Chondrocyte (in vitro differentiated cells): ENCODE data around the gene TWIST1. TPM values are rescaled to one million over a fixed set of nuclear protein-coding genes. Genes with fewer than 3 reads are reported as not detected.
A peak's percentile ranks its signal among the peaks of the same experiment; 100 is the strongest.

ENCODE experiments used
- DNase-seq: peaks from one replicate; pipeline ENCODE4 v3.0.0; 2021; ENCODE audit warnings: mixed read lengths, low spot score
- H3K27ac Mint-ChIP-seq: one replicate; pipeline ENCODE4 v1.8.0; 2021; ENCODE audit warnings: mild to moderate bottlenecking, moderate library complexity, mixed read lengths; ENCODE audit not compliant: unreplicated experiment
- H3K27me3 Mint-ChIP-seq: 2 replicates; pipeline ENCODE4 v1.8.0; 2021; ENCODE audit warnings: low read depth, mixed read lengths
- H3K36me3 Mint-ChIP-seq: 2 replicates; pipeline ENCODE4 v1.8.0; 2021; ENCODE audit warnings: low read depth, mixed read lengths
- H3K4me1 Mint-ChIP-seq: 2 replicates; pipeline ENCODE4 v1.8.0; 2021; ENCODE audit warnings: low read depth, mild to moderate bottlenecking, mixed read lengths
- H3K4me3 Mint-ChIP-seq: one replicate; pipeline ENCODE4 v1.8.0; 2021; ENCODE audit warnings: mild to moderate bottlenecking, moderate library complexity, mixed read lengths; ENCODE audit not compliant: unreplicated experiment
- H3K9me3 Mint-ChIP-seq: 2 replicates; pipeline ENCODE4 v1.8.0; 2021; ENCODE audit warnings: low read depth, mixed read lengths
- CTCF ChIP-seq: fragments of 200-600 bp; sonication (generic); IDR thresholded peaks from 2 replicates; pipeline ENCODE4 v1.5.0; 2021; ENCODE audit warnings: antibody characterized with exemption, mild to moderate bottlenecking, moderate library complexity
- long read RNA-seq: library from polyadenylated mRNA; stranded (forward); transcript quantifications from one replicate; pipeline ENCODE4 v2.0.0, GENCODE V29; 2021
- total RNA-seq: library from RNA; stranded (reverse); gene quantifications from 3 replicates; pipeline ENCODE4 v1.2.1, GENCODE V29; 2021

Gene TWIST1
- total RNA-seq: 26.5 to 31.8 TPM (median 26.9 TPM) in 3 replicates
- long read RNA-seq, transcript TWIST1-201 (2 exons, 1,666 nt): major isoform, 20 of 29 reads
- long read RNA-seq, partial matches to known transcripts: 0 of 29 reads
- long read RNA-seq, other reads (novel, unspliced or antisense): 6 of 29 reads

DNA sequence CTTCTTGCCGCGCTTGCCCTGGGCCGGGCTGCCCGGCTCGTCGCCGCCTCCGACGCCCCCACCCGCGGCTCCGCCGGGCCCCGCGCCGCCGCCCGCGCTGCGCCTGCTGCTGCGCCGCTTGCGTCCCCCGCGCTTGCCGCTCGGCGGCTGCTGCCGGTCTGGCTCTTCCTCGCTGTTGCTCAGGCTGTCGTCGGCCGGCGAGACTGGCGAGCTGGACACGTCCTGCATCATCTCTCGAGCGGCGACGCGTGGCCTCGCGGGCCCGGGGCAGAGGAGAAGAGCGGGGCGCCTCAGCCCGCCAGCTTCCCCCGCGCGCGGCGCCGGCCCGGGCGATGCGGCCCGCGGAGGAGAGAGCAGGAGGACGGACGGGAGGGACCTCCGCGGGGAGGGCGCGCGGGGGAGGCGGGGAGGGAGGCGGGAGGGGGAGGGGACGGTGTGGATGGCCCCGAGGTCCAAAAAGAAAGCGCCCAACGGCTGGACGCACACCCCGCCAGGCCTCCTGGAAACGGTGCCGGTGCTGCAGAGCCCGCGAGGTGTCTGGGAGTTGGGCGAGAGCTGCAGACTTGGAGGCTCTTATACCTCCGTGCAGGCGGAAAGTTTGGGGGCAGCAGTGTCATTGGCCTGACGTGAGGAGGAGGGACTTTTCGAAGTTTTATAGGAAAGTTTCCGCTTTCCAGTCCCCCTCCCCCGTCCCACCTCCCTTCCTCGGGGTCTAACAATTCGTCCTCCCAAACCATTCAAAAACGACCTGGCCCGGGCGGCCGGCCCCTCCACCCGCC is at the start of gene TWIST1:
Gene TWIST1 (minus strand): TSS at position 546 of the 779 bp plus-strand sequence. CDS start 315 bp downstream, at position 231.
- no peaks in the 10 kb centered on the region for H3K9me3 Mint-ChIP-seq
- H3K4me1 Mint-ChIP-seq: peaks cover 62% of the 10 kb centered on the region
- no peak for DNase-seq
- no peaks in the 10 kb centered on the region for H3K27me3 Mint-ChIP-seq
- peak within 1 kb of the TSS; percentile 88 for H3K4me3 Mint-ChIP-seq
- TF ChIP-seq CTCF: no peak
- no peaks in the 10 kb centered on the region for H3K36me3 Mint-ChIP-seq
- peak within 1 kb of the TSS; percentile 92 for H3K27ac Mint-ChIP-seq

DNA sequence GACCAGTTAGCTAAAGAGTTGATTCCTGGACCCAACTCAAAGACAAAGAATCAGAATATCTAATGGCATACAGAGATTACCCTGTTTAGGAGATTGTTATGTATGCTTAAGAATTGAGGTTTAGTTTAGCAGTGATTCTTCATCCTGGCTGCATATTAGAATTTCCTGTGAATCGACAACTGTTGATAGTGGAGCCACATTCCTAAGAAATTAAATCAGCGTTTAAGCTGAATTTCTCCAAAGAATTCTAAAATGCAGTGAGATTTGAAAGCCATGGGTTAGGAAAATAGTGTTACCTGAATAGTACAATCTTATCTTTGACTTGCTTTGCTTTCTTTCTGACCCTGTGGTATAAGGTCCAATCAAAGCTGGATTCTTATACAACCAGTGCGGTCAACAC is 44.2 kb upstream of the TWIST1 start:
- Mint-ChIP-seq H3K27me3 (no peaks in the 10 kb centered on the region), H3K4me1 (peaks cover 7% of the 10 kb centered on the region), H3K36me3 (no peaks in the 10 kb centered on the region), H3K4me3 (no peak overlapping the region), H3K9me3 (no peaks in the 10 kb centered on the region), H3K27ac (no peak overlapping the region)
- no peak for DNase-seq
- TF ChIP-seq CTCF: no peak

DNA sequence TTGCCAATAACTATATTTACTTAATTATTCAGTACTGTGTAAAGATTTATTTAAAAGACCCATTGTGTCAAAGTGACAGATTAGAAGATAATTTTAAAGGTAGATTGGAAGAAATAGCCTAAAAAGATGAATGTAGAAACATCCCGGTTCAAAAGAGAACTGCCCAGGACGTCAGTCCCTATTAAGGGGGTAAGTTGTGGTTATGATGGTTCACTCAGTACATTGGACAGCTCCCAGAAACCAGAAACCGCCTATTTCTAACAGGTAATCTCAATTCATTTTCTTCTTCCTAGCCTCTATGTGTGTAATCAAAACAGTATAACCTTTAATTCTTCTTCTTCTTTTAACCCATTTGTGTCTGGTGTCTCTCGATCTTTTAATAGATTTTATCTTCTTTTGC is 29.3 kb upstream of the TWIST1 start:
- Mint-ChIP-seq H3K9me3 (no peaks in the 10 kb centered on the region), H3K27ac (no peak overlapping the region), H3K4me1 (peaks cover 16% of the 10 kb centered on the region), H3K27me3 (peaks cover 49% of the 10 kb centered on the region), H3K4me3 (no peak overlapping the region), H3K36me3 (peaks cover 1% of the 10 kb centered on the region)
- no peak for TF ChIP-seq CTCF
- DNase-seq: no peak

- Mint-ChIP-seq H3K36me3 (peaks cover 1% of the 10 kb centered on the region), H3K4me3 (no peak overlapping the region), H3K27ac (no peak overlapping the region), H3K27me3 (peaks cover 47% of the 10 kb centered on the region), H3K4me1 (peaks cover 16% of the 10 kb centered on the region), H3K9me3 (no peaks in the 10 kb centered on the region)
- TF ChIP-seq CTCF: no peak
- no peak for DNase-seq
These were observed 28.1 kb upstream of the TWIST1 start for GRCh38 chr7:19145434-19146115.

- H3K27me3 Mint-ChIP-seq: peaks cover 47% of the 10 kb centered on the region
- H3K4me1 Mint-ChIP-seq: peaks cover 16% of the 10 kb centered on the region
- peaks cover 1% of the 10 kb centered on the region for H3K36me3 Mint-ChIP-seq
- H3K9me3 Mint-ChIP-seq: no peaks in the 10 kb centered on the region
- H3K27ac Mint-ChIP-seq: no peak within 1 kb of the TSS
- H3K4me3 Mint-ChIP-seq: peak within 1 kb of the TSS; percentile 64
- no peak for TF ChIP-seq CTCF
- DNase-seq: peak; percentile 88
These were observed 27.4 kb upstream of the TWIST1 start, which contains the start of gene FERD3L for GRCh38 chr7:19144661-19145433. Gene FERD3L (minus strand): TSS chr7:19145421. CDS start chr7:19145362, 59 bp downstream.
